Measurements from ENCODE around the gene DNAH1.

Gene DNAH1

DNA sequence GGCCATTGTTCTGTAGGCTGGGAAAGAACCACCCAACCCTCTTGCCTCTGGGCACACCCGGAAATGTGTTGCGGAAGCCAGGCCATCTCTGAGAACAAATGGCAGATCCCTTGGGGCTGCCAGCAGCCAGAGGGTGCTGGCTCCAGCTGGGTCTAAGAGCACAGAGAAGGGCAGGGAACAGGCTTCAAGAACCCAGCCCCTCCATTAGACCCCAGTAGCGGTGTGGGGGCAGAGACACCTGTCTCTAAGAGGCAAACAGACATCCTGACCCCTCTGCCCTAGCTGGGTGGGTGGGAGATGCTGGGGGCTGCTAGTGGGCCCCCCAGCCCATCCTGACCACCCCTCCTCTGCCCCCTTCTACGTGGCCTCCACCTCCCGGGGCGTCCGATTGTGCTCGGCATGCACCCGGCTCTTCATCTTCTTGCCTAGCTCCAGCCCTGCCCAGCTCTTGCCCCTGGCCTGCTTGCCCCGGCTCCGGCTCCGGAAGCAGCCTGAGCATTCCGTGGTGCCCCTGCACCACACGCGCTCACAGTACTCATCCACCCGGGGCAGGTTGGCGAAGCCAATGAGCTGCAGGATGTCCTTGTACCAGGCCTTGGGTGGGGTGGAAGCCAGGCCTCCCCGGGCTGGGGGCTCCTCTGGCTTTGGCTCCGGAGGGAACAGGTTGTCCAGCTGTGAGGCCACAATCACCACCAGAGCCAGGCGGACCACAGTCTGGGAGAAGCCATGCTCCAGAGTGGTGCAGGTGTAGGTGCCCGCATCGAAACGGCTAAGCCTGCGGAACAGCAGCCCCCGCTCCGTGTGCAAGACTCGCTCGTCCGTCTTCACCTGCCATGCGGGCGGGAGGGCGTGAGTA is 119.4 kb downstream of the DNAH1 start:
- peak; percentile 41 for DNase-seq (ENCODE audit: low spot score)

- peak; percentile 39 for DNase-seq (ENCODE audit: low spot score)
Measured at GRCh38 chr3:52436500-52437149, 120.5 kb downstream of the DNAH1 start.

DNA sequence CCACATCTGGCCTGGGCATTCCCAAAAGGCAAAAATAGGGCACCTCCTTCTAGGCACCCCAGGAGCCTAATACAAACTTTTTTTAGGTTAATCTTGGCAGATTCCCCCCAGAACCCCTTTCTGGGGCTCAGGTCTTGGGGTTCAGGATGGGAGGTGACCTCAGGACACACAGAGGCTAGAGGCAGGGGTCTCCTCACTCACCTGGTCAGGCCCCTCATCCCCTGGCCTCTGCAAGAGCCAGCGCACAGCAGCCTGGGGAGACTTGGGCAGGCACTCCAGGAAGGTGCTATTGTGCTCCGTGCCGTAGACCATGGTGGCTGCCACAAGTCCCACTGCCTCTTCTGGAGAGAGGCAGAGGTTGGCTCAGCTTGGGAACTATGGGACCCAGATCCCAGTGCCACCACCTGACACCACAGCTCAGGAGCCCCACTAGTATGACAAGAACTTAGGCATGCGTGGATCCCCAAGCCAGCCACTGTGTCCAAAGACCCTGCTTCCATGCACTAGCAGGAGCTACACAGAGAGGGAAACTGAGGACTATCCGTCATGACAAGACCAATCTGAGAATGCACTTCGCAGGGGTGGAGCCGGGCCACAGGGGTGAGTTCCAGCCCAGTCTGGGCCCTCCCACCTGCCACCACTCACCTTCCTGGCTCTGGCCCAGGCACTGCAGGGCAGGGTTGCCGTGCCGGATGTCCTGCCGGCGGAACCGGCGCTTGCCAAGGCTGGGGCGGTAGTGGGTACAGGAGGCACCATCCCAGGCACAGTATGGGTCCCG is 121.4 kb downstream of the DNAH1 start:
- DNase-seq (ENCODE audit: low spot score) = no peak

DNA sequence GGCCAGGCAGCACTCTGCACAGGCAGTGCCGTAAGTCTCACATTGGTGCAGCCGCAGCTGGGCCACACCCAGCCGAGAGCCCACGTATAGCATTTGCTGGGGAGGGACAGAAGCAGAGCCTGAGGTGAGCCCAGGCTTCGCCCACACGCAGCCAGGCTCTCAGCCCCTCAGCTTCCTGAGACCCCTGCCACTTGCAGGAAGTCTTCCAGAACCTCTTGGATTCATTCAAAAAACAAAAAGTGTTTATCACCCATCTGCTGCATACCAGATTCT is 121.9 kb downstream of the DNAH1 start:
- no peak for DNase-seq (ENCODE audit: low spot score)

- no peak for DNase-seq (ENCODE audit: low spot score)
Measured at GRCh38 chr3:52438579-52439425, 122.7 kb downstream of the DNAH1 start.

GRCh38 chr3:52439426-52440248 is 123.5 kb downstream of the DNAH1 start:
- no peak for DNase-seq (ENCODE audit: low spot score)

DNA sequence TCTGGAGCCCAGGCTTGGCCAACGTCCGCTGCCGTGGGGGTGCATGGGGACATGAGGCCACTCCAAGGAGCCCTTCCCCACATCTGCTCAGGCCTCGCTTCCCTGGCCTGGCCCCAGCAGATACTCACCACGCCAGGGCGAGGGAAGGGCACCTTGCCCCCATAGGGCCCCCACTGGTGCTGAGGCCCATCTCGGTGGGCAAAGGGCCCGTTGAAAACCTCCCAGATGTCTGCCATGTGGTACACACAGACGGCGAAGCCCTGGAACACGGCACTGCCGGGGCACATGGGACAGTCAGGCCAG is 124.1 kb downstream of the DNAH1 start:
- DNase-seq (ENCODE audit: low spot score) = no peak

GRCh38 chr3:52440671-52441070 is 124.6 kb downstream of the DNAH1 start:
- no peak for DNase-seq (ENCODE audit: low spot score)

GRCh38 chr3:52441091-52441771 is 125.1 kb downstream of the DNAH1 start:
- DNase-seq (ENCODE audit: low spot score) = no peak

- DNase-seq (ENCODE audit: low spot score) = no peak
Measured at GRCh38 chr3:52441772-52442332, 125.7 kb downstream of the DNAH1 start.

DNA sequence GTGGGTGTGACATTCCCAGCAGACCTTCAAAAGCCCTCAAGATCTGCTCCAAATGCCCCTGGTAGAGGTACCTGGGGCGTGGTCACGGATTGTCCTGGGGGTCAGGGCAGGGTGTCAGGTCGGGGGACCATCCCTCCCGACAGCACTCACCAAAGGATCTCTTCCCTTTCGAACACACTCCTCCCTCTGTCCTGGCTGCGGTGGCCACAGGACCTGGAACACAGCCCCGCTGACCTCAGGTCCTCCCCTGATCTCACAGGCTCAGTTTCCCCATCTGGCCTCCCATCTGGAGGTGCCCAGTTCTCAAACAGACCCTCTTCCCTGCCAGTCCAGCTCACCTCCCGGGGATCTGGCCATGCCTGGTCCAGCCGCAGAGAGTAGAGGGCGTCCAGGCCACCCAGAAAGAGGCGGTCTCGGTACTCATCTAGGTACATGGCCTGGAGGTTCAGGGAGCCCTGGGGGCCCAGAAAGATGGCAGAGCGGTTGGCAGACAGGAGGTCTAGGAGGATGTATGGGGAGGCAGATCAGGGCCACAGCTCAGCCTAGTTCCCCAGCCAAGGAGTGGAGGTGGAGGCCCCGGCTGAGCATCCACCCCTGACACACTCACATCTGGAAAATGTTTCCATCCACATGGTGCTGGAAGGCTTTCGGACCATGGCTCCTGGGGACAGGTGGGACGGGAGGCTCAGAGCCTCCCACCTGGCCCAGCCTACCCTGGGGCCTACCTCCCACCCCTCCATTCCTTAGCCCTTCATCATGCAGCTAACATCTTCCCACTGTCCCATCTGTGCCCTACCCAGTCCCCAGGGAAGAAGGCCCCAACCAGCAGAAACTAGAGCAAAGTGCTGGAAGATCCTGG is 126.5 kb downstream of the DNAH1 start:
- peak; percentile 42 for DNase-seq (ENCODE audit: low spot score)

- peak; percentile 40 for DNase-seq (ENCODE audit: low spot score)
Measured at GRCh38 chr3:52443268-52443610, 127.1 kb downstream of the DNAH1 start.

DNA sequence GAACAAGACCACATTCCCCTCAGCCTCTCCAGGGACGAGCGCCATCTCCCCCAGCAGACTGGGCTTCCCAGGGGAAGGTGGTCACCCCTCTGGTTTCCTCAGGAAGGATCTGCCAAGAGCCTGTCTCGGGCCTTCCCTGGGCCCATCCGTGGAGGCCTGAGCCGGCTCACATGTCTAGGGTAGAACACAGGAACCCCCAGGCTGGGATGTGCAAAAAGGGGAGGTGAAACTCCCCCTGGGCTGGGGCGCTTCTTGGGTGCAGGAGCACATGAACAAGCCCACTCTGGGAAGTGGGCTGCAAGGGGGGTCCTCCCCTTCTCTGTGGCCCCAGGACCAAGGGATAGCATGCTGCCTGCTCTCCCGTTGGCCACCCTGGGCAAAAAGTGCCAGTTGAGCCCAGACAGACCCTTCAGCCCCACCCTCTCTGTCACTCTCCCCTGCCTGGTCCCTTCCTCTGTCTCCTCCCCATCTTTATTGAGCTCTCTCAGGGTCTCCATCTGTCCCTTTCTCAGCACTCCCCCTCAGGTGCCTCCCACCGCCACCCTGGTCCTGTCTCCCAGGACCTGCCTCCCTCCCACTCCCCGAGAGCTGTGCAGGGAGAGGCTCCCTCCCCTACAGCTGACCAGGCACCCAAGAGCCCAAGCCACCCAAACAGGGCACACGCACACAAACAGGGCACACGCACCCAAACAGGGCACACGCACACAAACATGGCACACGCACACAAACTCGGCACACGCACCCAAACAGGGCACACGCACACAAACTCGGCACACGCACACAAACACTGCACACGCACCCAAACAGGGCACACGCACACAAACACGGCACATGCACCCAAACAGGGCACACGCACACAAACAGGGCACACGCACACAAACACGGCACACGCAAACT is 127.9 kb downstream of the DNAH1 start:
- DNase-seq (ENCODE audit: low spot score) = peak; percentile 44

DNA sequence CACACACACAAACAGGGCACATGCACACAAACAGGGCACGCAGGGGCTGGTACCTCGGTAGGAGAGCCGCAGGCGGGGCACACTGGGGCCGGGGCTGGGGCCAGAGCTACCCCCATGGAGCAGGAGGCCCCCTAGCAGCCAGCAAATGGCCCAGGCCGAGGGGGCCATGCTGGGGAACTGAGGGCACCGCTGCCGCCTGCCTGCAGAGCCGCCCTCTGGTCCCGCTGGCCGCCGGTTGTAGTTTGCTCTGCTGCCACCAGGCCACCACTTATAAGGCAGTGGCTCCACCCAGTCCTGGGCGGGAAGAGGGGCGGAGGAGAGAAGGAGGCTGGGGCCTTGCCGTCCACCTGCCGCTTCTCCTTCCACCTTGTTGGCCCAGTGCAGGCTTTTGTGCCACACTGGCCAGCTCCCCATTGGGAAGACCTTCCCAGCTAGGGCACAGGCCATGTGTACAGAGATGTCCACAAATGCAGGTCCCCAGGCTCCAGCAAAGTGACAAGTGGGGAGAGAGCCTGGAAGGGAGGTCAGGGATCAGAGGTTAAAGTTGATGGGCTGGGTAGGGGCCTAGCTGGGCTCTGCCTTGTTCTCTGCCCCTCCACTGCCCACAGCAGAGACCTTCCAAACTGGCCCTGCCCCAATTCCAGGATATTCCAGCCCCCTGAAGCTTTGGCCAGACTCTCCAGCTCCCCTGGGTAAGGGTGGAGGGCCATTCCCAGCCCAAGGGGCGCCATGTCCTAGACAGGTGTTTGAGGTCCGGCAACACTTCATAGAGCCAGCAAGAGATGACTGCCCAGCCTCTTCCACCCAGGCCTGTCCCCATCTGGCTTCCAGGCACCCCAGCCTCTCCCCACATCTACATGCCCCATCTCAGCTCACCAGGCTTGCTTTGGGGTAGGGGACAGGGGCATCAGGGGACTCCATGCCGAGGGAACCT is 129.0 kb downstream of the DNAH1 start, which contains the start of gene SEMA3G:
TSS of gene SEMA3G (minus strand) at position 244 of the 934 bp plus-strand sequence. CDS start at position 168, 76 bp downstream.
- peak; percentile 87 for DNase-seq (ENCODE audit: low spot score)

- DNase-seq (ENCODE audit: low spot score) = no peak
Measured at GRCh38 chr3:52446042-52446441, 129.9 kb downstream of the DNAH1 start.

- peak; percentile 86 for DNase-seq (ENCODE audit: low spot score)
Measured at GRCh38 chr3:52446631-52447511, 130.8 kb downstream of the DNAH1 start.
